Panc1 (cell line): ENCODE data around the gene KIAA1217.

Experiments used
- CTCF ChIP-seq: fragments of 450-650 bp; IDR thresholded peaks from 2 replicates; pipeline ENCODE4 v1.5.1; 2017; ENCODE audit warnings: mild to moderate bottlenecking
- POLR2AphosphoS5 ChIP-seq: IDR thresholded peaks from 2 replicates; pipeline ENCODE4 v1.6.1; 2012; ENCODE audit warnings: mild to moderate bottlenecking, low read depth, low read length, moderate library complexity
- REST ChIP-seq, 2 experiments: IDR thresholded peaks; 2 replicates each; pipeline ENCODE4 v1.6.1; 2011 to 2012; ENCODE audit warnings: low read depth in 2 of 2, control low read depth in 1 of 2, low read length in 1 of 2, mild to moderate bottlenecking in 1 of 2, moderate library complexity in 1 of 2; ENCODE audit not compliant: insufficient read depth in 1 of 2
- SIN3A ChIP-seq: IDR thresholded peaks from 2 replicates; pipeline ENCODE4 v1.6.1; 2012; ENCODE audit warnings: low read depth, mild to moderate bottlenecking, low read length, moderate library complexity, borderline replicate concordance; ENCODE audit not compliant: insufficient read depth
- TCF7L2 ChIP-seq: IDR thresholded peaks from 2 replicates; pipeline ENCODE4 v1.6.1; 2011; ENCODE audit warnings: mild to moderate bottlenecking, low read depth, low read length, inconsistent platforms

DNA sequence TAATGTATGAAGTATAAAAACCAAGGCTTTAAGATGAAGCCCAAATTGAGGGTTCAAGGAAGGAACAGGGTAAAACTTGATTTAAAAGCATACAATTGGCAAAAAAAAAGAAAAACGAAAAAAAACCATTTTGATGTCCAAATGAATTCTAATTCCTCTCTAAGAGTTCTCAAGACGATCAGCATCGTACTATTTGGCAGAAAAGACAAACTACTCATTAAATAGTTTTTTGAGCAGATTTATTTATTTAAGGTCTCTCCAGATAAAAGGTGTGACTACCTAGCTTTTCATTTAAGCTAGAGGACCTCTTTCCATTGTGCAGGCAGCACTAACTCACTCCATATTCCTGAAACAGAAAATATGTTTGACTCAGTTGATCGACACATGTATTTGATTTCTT is 245.0 kb downstream of the KIAA1217 start:
- TF ChIP-seq CTCF = no peak
- TF ChIP-seq POLR2AphosphoS5 = no peak
- TF ChIP-seq REST (IDR thresholded peaks at IDR 0.05; ENCODE audit: insufficient read depth in 1 of 2, low read depth in 2 of 2, low read length in 1 of 2) = no peak
- TF ChIP-seq SIN3A = no peak
- TF ChIP-seq TCF7L2 = no peak
